Nephron (organoid): ENCODE data around the gene SETDB1.

Experiments
- H3K27ac Mint-ChIP-seq, 3 experiments: 2 replicates each; pipeline ENCODE4 v1.8.0; 2020; ENCODE audit warnings: mixed read lengths in 3 of 3, mild to moderate bottlenecking in 2 of 3, moderate library complexity in 1 of 3
- H3K27me3 Mint-ChIP-seq: 2 replicates; pipeline ENCODE4 v1.8.0; 2021; ENCODE audit warnings: low read depth, mild to moderate bottlenecking, moderate library complexity, mixed read lengths
- H3K36me3 Mint-ChIP-seq: 2 replicates; pipeline ENCODE4 v1.8.0; 2020; ENCODE audit warnings: low read depth, mixed read lengths
- H3K4me1 Mint-ChIP-seq: 2 replicates; pipeline ENCODE4 v1.8.0; 2020; ENCODE audit warnings: mixed read lengths
- H3K4me3 Mint-ChIP-seq, 3 experiments: 2 replicates each; pipeline ENCODE4 v1.8.0; 2020; ENCODE audit warnings: mild to moderate bottlenecking in 3 of 3, mixed read lengths in 3 of 3, moderate library complexity in 2 of 3
- H3K9me3 Mint-ChIP-seq: 2 replicates; pipeline ENCODE4 v1.8.0; 2020; ENCODE audit warnings: mixed read lengths
- TF ChIP-seq, protein P1 (sequence below), 3 experiments: fragments of 200-600 bp; sonication (generic); IDR thresholded peaks; one replicate each; pipeline ENCODE4 v1.5.0; 2021; ENCODE audit warnings: antibody characterized with exemption in 3 of 3; ENCODE audit not compliant: unreplicated experiment in 3 of 3

Gene SETDB1

DNA sequence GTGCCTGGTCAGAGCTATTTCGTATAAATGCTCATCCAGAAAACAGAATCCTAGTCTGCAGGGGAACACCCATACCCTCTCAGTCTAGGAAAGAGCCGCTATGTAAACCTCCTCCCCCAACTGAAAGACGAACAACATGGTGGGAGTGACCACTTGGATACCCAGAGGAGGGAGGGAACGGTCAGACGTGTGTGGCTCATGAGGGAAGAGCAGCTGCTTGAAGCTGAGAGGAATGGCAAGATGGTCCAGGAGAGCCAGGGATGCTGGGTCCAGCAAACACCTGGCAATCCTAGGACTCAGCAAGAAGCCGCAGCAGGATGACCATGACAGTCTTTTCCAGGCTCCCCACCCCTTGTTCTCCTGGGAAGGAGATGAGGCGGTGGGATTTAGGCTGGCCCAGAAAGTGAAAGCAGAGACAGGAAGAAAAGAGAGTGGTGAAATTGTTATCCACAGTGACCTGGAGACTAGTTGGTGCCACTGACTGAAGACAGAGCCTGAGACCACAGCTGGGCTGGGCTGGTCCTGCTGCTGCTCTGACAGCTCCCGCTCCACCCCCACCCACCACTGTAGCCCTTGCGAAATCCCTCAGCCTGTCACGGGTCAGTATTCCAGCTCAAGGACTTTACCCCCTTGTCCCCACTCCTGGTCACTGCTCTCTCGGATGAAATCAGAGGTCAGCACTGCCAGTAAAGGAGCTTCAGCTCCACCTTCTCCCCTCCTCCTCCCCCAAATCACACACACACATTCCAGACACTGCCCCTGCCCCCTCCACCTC lies 44.8 kb downstream of the SETDB1 start:
- H3K4me1 Mint-ChIP-seq, result peaks cover 36% of the 10 kb centered on the region
- no peaks in the 10 kb centered on the region for H3K27me3 Mint-ChIP-seq
- H3K27ac Mint-ChIP-seq, result peak overlapping the region; percentile 88 to 93 (median 92)
- H3K9me3 Mint-ChIP-seq, result no peaks in the 10 kb centered on the region
- TF ChIP-seq, protein P1, sequence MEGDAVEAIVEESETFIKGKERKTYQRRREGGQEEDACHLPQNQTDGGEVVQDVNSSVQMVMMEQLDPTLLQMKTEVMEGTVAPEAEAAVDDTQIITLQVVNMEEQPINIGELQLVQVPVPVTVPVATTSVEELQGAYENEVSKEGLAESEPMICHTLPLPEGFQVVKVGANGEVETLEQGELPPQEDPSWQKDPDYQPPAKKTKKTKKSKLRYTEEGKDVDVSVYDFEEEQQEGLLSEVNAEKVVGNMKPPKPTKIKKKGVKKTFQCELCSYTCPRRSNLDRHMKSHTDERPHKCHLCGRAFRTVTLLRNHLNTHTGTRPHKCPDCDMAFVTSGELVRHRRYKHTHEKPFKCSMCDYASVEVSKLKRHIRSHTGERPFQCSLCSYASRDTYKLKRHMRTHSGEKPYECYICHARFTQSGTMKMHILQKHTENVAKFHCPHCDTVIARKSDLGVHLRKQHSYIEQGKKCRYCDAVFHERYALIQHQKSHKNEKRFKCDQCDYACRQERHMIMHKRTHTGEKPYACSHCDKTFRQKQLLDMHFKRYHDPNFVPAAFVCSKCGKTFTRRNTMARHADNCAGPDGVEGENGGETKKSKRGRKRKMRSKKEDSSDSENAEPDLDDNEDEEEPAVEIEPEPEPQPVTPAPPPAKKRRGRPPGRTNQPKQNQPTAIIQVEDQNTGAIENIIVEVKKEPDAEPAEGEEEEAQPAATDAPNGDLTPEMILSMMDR (IDR thresholded peaks at IDR 0.05; ENCODE audit: unreplicated experiment in 3 of 3), result no peak
- peak overlapping the region; percentile 88 to 90 (median 90) for H3K4me3 Mint-ChIP-seq
- H3K36me3 Mint-ChIP-seq, result peaks cover 30% of the 10 kb centered on the region

DNA sequence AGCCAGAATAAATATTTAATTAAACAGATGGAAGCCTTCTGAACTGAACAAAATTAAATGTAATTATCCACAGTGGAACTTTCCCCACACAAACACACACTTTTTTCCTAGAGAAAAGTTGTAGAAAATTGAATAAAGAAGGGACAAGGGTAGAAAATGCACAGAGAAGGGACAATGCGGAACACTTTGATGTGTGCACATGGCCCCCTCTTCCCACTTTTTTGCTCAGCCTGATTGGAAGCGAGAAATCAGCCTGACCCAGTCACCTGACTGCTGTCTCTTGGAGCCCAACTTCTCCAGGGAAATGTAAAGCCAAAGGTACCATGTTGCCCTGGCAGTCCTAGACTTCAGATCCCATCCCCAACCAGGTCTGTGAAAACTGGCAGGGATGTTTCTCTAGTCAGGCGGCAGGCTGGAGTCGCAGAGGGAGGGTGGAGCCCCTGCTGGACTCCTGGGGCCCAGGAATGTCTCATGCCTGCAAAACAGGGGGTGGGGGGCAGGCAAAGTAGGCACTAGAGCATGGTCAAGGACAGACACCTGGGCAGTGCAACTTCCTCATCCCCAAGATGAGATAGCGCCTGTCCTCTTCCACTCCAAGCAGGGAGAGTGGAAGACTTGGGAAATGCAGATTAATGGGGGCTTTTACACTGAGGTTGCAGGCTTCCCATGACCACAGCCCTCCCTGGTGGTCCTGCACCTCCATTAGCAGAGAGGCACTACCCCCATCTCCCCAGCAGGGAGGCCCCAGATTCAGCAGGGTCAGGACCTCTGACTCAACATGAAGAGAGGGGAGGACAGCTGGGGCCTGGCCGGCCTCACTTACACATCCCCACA lies 45.6 kb downstream of the SETDB1 start:
- Mint-ChIP-seq H3K4me1 (peaks cover 38% of the 10 kb centered on the region), H3K36me3 (peaks cover 22% of the 10 kb centered on the region), H3K4me3 (peak overlapping the region; percentile 88 to 90 (median 90)), H3K27me3 (no peaks in the 10 kb centered on the region), H3K9me3 (no peaks in the 10 kb centered on the region), H3K27ac (peak overlapping the region; percentile 88 to 93 (median 92))
- TF ChIP-seq, protein P1 (IDR thresholded peaks at IDR 0.05; ENCODE audit: unreplicated experiment in 3 of 3), result no peak

DNA sequence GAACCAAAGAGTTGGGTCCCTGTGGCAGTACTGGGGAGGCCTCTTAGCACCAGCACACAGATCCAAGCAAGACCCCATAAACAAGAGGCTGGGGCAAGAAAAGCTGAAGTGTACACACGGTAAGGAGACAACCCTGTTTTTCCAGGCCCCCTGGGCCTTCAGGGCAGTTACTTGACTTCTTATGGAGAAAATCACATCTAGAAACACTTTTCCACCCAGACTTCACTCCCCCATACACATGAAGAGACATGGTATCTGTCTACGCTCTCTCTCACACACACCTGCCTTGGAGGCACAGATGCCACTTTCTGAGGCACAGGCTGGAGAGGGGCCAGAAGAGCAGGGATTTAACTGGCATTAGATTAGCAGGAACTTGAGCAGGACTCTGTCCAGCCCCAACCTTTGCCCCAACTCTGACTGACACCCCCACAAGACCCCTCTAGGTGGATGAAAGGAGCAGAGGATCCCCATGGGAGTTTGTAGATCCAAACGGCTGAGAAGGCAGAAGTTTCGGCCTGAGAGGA lies 46.3 kb downstream of the SETDB1 start:
- Mint-ChIP-seq H3K27me3 (peaks cover 4% of the 10 kb centered on the region), H3K9me3 (no peaks in the 10 kb centered on the region)

DNA sequence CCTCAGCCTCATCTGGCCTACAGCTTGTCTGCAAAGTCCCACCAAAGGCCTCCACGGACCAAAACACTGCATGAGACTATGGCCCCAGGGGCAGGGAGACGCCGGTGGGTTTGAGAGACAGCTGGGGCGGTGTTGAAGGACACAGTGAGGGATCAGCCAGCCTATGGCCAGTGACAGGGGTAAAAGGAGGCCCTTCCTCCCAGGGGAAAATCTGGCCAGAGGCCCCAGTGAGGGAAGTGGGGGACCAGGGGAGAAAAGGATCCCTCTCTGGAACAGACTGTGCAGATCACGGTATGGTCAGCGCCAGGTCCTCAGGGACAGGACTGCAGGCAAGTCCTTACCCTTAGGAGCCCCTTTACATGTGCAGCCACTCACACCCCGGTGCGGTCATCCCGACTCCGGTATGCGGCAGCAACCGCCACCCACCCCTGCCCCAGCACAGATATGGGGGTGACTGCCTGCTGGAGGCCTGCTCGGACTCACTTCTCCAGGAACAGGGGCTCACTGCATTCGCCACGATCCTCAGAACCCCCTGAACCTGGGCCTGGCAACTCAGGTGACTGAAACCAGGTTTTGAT lies 47.2 kb downstream of the SETDB1 start:
- Mint-ChIP-seq H3K27ac (peak overlapping the region; percentile 88 to 93 (median 92)), H3K9me3 (no peaks in the 10 kb centered on the region), H3K27me3 (peaks cover 7% of the 10 kb centered on the region), H3K4me3 (peak overlapping the region; percentile 88 to 90 (median 90)), H3K36me3 (peaks cover 6% of the 10 kb centered on the region), H3K4me1 (peaks cover 41% of the 10 kb centered on the region)
- TF ChIP-seq, protein P1 (IDR thresholded peaks at IDR 0.05; ENCODE audit: unreplicated experiment in 3 of 3), result no peak

More for the DNA sequence above, 46.3 kb downstream of the SETDB1 start:
- Mint-ChIP-seq H3K27ac (peak overlapping the region; percentile 88 to 93 (median 92)), H3K36me3 (peaks cover 15% of the 10 kb centered on the region), H3K4me3 (peak overlapping the region; percentile 88 to 90 (median 90)), H3K4me1 (peaks cover 41% of the 10 kb centered on the region)
- TF ChIP-seq, protein P1 (IDR thresholded peaks at IDR 0.05; ENCODE audit: unreplicated experiment in 3 of 3), result no peak

DNA sequence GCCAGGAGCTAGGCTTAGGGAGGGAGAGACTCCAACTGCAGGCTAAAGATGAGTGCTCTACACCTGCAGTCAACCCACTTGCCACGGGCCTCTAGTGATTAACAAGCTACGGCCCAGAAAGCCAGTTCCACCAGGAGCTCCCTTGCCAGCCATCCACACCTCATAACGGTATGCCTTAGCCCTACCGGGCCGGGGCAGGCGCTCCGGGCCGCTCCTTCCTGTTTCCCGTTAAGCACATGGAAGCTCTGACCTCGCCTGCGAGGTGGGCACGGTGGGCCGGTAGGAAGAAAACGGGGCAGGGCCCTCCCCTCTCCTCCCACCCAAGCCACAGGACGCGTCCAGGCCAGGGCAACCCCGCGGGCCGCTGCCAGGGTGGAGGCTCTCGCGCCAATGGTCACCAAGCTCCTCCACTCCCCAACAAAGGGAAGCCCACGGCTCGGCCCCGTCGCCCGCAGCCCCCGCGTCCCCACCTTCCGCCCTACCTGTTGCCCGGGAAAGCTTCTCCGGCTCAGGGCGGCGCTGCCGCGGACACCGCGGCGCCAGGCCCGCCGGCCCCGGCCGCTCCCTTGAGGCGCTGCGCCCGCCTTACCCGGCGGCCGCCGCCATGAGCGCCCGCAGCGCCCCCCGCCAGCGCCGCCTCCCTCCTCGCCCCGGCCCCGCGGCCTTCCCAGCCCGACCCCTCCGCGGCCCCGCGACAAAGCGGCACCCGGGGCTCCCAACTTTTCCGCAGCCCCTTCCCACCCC lies 47.8 kb downstream of the SETDB1 start:
- H3K27me3 Mint-ChIP-seq, result peaks cover 7% of the 10 kb centered on the region
- H3K4me3 Mint-ChIP-seq, result peak overlapping the region; percentile 88 to 90 (median 90)
- H3K4me1 Mint-ChIP-seq, result peaks cover 41% of the 10 kb centered on the region
- H3K36me3 Mint-ChIP-seq, result peaks cover under 1% of the 10 kb centered on the region
- H3K9me3 Mint-ChIP-seq, result no peaks in the 10 kb centered on the region
- TF ChIP-seq, protein P1 (IDR thresholded peaks at IDR 0.05; ENCODE audit: unreplicated experiment in 3 of 3), result no peak
- peak overlapping the region; percentile 88 to 93 (median 92) for H3K27ac Mint-ChIP-seq
